ENCODE measurements around the gene KNG1.

The KNG1 gene

DNA sequence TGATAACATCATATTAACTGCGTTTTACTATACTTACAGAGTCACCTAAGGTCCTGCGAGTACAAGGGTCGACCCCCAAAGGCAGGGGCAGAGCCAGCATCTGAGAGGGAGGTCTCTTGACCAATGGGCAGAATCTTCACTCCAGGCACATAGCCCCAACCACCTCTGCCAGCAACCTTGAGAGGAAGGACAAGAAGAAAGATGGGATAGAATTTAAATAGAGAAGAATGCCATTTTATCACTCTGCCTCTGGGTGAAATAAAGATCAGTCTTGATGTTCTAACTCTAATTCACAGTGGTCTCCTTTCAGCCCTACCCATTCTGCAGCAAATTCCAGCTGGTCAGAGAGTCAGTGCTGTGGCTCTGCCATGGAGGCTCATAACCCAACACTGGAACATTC lies 26.5 kb downstream of the KNG1 start:
- DNase-seq (ENCODE audit: low read depth in 2 of 2) = no peak
- no peak for TF ChIP-seq CTCF (IDR thresholded peaks at IDR 0.05; ENCODE audit: low read depth, low read length)
- H3K4me3 ChIP-seq (replicated peaks in 1 of 2; ENCODE audit: low read depth in 2 of 2, low read length in 2 of 2) = no peak overlapping the region

DNA sequence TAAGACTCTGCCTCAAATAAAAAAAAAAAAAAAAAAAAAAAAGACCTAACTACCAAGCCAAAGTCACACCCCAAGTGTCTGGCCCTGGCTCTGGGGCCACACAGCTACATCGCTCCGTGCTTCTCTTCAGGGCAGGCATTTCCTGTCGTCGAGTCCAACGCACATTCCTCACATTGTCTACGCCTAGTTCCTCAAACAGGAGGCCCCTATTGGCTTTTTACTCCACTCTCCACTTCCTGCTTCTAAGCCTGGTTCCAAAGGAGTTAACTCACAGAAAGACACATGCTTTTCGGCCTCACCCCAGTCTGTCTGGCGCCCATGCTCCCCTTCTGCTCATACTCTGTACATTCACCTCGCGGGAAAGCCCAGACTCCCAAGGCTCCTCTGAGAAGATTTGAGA lies 28.8 kb downstream of the KNG1 start:
- H3K4me3 ChIP-seq (replicated peaks in 1 of 2; ENCODE audit: low read depth in 2 of 2, low read length in 2 of 2) = no peak overlapping the region
- TF ChIP-seq CTCF (IDR thresholded peaks at IDR 0.05; ENCODE audit: low read depth, low read length) = no peak
- DNase-seq (ENCODE audit: low read depth in 2 of 2) = peak; percentile 89

DNA sequence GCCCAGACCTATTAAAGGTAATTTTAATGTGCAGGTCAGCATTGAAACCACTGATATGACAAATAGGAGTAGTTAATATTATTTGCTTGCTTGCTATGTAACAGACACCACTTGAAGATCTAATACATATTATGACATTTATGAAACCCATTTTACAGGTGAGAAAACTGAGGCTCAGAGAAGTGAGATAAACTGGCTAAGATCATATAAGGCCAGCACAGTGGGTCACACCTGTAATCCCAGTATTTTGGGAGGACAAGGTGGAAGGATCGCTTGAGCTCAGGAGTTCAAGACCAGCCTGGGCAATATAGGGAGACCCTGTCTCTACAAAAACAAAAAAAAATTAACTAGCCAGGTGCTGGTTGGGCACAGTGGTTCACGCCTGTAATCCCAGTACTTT lies 33.2 kb downstream of the KNG1 start:
- no peak for DNase-seq (ENCODE audit: low read depth in 2 of 2)
- no peak overlapping the region for H3K4me3 ChIP-seq (replicated peaks in 1 of 2; ENCODE audit: low read depth in 2 of 2, low read length in 2 of 2)
- no peak for TF ChIP-seq CTCF (IDR thresholded peaks at IDR 0.05; ENCODE audit: low read depth, low read length)

DNA sequence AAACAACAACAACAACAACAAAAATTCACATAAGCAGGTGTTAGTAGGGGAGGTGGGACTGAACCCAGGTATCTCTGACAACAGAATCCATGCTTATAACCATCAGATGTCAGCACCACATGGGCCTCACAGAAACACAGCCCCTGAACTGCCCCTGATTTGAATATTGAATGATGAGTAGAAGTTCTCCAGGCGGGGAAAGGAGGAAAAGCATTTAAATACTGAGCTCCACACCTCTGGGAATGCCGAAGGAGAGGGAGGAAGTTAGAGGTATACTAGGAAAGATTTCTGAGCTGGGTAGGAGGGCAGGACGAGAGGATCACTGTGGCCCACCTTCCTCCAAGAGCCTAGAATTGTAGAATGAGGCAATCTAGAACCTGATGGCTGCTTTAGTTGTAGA lies 34.3 kb downstream of the KNG1 start:
- DNase-seq (ENCODE audit: low read depth in 2 of 2) = no peak
- TF ChIP-seq CTCF (IDR thresholded peaks at IDR 0.05; ENCODE audit: low read depth, low read length) = no peak
- H3K4me3 ChIP-seq (replicated peaks in 1 of 2; ENCODE audit: low read depth in 2 of 2, low read length in 2 of 2) = no peak overlapping the region

DNA sequence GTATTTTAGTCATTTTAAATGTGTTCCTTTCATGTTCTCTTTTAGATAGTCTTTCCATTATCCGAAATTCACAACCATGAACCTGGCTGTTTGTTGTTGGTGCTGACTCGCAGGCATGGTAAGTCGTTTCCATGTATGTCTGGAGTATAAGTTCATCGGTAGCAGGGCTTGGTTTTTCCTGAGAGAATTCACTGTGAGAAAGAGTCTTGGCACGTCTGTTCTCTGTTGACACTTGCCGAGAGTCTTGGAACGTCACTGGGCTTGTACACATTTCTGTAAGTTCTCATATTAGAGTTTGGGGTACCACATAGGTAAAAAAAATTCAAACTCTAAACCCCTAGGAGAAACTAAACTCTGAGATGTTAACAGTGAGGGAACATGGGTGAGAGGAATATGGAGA lies 36.8 kb downstream of the KNG1 start:
- peak; percentile 14 to 55 for DNase-seq (ENCODE audit: low read depth in 2 of 2)

DNA sequence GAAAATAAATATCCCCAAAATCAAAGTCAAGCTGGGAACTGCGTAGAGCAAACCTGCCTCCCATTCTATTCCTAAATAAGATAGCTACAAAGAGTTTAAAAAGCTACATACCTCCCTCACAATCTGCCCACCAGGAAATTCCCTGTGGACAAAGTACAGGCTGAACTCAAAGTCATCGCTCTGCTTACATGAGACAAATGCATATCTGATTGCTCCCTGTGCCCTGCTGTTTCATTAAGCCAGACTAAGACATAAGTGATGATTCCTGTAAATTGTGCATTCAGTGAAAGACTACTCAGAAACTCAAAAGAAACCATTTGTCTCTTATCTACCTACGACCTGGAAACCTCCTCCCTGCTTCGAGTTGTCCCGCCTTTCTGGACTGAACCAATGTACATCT lies 37.7 kb downstream of the KNG1 start:
- DNase-seq (ENCODE audit: low read depth in 2 of 2) = no peak
- H3K4me3 ChIP-seq (replicated peaks in 1 of 2; ENCODE audit: low read depth in 2 of 2, low read length in 2 of 2) = no peak overlapping the region
- TF ChIP-seq CTCF (IDR thresholded peaks at IDR 0.05; ENCODE audit: low read depth, low read length) = no peak

More for the DNA sequence above, 36.8 kb downstream of the KNG1 start:
- no peak overlapping the region for H3K4me3 ChIP-seq (replicated peaks in 1 of 2; ENCODE audit: low read depth in 2 of 2, low read length in 2 of 2)
- no peak for TF ChIP-seq CTCF (IDR thresholded peaks at IDR 0.05; ENCODE audit: low read depth, low read length)

DNA sequence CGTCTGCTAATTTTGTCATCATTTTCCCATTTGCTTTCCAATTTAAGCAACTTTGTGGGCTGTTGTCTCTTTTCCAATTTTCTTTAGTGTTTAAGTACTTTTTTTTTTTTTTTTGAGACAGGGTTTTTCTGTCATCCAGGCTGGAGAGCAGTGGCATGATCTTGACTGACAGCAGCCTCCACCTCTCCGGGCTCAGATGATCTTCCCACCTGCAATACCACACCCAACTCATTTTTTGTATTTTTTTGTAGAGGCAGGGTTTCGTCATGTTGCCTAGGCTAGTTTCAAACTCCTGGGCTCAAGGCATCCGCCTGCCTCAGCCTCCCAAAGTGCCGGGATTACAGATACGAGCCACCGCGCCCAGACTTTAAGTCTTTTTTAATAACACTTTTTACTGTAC lies 40.1 kb downstream of the KNG1 start:
- no peak for TF ChIP-seq CTCF (IDR thresholded peaks at IDR 0.05; ENCODE audit: low read depth, low read length)
- H3K4me3 ChIP-seq (replicated peaks in 1 of 2; ENCODE audit: low read depth in 2 of 2, low read length in 2 of 2) = no peak overlapping the region
- no peak for DNase-seq (ENCODE audit: low read depth in 2 of 2)
